GM21737 (cell line): ENCODE data around the gene SSBP4.

ENCODE experiments used
- ATAC-seq: cut with Tn5 transposase; IDR thresholded peaks from one replicate; pipeline ENCODE4 v1.9.1; 2021; ENCODE audit warnings: mild to moderate bottlenecking, moderate library complexity; ENCODE audit not compliant: unreplicated experiment

The SSBP4 gene

DNA sequence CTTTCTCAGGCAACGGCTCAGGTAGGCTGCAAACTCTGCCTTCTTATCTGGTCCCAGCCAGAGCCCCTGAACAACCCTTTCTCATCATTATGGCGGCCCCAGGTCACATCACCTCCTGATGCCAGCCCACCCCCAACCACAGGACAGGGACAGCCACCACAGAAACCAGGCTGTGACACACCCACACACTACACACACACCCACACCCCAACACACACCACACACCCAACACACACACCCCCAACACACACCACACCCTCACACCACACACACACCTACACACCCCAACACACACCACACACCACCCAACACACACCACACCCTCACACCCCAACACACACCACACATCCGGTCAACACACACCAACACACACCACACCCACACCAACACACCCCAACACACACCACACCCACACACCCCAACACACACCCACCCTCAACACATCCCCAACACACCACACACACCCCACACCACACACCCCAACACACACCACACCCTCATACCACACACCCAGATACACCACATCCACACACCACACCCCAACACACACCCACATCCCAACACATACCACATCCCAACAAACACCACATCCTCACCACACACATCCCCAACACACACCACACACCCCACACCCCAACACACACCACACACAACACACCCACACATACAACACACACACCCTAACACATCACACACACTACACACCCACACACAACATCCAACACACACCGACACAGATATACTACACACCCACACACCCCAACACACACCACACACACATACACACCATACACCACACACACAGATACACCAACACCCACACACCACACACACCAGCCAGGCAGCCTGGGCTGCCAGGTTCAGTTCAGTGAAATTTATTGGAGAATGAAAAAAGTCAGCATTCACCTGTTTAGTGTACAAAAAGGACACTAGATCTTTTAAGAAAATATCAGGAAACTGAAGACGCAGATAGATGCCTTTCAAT lies 22.9 kb downstream of the SSBP4 start:
- no peak for ATAC-seq

DNA sequence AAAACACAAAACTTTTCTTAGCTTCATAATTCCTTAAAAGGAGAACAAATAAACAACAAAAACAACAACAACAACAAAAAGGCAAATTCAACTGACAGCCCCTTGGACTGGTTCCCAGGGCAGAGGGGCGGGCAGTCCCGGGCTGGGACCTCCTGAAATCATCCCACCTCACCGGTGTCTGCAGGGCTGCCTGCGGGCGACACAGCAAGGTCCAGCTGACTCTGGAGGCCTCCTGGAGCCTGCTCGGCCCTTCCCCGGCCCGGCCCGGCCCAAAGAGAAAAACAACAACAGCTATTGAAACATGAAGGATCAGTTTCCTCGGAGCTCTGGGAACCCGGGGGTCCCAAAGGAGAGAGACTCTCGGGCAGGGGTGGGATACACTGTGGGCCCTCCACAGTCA lies 23.7 kb downstream of the SSBP4 start:
- no peak for ATAC-seq

DNA sequence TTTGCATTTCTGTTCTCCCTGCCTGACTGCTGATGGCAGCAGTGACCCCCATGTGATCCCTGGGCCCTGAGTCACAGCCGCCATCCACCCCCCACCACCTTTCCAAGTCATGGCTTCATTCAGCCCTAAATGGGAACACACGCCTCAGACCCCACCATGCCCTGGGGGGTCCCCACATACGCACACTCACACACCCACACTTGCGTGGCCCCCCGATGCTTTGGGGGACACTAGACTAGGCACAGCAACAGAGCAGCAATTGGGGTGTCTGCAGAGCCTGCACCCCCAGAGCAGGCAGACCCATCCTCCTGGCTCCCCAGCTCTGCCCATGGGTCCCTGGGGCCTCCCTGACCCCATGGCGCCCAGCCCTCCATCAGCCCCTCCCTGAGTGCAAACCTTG lies 24.2 kb downstream of the SSBP4 start:
- ATAC-seq, result no peak

DNA sequence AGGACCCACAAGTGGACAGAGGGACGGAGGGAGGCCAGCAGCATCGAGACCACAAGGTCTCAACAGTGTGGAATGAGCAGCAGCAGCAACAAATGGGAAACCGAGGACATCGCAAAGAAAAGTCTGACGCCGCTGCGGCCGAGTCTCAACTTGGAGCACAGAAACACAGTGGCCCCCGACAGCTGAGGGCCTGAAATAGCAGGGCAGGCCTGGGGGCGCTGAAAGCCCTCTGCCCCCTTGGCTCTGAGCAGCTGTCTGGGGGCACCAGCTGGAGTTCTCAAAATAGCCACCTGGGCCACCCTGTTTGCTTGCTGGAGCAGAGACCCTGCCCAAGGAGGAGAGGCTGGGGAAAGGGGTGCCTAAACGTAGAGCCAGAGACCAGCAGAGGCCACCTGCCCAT lies 24.6 kb downstream of the SSBP4 start:
- no peak for ATAC-seq

DNA sequence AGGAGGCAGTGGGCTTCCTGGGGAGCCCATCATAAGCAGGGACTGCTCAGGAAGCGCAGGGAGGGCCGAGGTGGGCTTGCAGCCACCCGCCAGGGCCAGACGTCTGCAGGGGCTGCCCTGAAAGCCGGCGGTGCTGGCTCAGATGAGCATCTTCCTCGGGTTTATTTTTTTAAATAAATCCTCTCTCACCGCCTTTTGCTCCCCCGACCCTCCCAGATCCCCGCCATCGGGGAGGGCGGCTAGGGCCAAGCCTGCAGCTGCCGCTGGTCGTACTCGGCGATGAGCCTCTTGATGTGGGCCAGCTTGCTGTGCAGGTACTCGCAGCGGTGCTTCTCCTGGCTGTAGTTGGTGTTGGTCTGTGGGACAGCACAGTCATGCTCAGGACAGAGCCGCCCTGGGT lies 25.3 kb downstream of the SSBP4 start:
- ATAC-seq, result no peak

DNA sequence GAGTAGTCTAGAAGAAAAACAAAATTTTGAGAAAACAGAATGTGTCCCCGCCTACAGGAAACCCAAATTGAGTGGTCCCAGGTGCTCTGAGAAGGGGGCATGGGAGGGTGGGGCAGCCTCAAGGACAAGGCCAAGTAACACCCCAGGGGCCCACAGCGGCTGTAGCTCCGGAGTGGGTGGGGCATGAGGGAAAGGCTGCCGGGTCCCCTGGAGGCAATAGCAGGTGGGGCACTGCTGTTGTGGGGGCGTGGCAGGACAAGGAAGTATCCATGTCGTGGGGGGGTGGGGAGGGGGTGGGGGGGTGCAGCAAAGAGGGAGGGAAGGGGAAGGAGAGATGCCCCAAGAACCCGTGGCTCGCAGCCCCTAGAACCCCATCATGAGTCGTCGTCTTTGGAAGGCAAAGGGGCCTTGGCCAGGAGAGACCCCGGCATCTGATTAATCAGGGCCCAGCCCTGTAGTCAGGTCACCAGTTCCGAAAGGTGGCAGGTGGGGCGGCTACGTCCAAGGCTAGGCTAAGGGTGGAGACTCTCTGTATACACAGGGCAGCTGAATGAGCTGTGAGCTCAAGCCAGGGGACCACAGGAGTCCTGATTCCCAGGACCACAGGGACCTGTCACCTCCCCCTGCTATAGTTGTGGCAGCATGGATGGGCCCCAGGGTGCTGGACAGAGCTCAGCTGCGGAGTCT lies 26.2 kb downstream of the SSBP4 start:
- ATAC-seq, result no peak

DNA sequence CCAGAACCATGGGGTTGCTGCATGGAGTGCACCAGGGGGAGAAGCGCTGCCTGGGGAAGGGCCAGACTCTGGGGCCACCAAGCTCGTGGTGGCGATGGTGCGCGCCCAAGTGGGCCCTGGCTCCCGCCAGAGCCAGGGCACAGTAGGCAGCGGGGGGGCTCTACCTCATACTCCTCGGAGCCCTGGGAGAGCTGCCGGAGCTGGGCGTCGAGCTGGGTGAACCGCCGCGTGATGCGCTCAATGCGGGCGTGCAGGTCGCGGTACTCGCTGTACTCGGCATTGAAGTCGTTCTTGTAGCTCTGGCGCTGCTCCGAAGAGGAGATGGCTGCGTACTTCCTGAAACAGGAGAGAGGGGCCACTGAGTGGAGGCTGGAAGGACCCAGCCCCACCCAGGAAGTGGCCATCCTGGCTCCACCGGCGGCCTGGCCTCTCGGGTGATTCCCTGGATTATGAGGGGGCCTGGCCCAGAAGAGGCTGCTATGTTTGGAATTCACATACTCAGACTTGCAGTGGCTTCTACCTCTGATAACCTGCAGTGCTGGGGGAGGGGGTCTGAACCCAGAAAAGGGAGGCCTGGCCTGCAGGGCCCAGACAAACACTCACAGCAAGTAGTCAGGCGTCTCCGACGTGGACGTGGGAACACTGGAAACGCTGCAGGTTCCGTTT lies 27.1 kb downstream of the SSBP4 start:
- no peak for ATAC-seq

DNA sequence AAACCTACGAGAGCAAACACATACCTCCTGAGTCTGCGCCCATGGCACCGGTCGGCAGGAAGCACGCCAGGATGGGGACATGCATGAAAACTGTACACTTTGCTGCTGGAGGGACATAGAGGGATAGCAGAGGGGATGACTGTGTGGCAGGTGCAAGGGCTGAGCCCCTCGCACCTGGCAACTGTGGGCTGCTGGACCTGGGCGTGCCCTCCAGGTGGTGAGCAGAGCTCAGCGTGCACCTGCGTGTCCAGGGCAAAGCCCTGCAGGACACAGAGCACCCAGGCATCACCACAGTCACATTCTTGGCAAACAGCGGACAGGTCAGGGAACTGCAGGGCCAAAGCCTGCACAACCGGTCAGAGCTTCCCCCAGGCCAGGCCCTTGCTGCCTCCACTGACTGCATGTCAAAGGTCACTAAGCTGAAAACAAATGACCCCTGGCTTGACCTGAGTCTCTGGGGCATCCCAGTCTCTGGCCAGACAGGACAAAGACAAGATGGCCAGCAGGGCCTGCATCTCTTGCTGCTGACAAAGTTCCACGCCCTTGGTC lies 27.7 kb downstream of the SSBP4 start:
- ATAC-seq, result no peak

DNA sequence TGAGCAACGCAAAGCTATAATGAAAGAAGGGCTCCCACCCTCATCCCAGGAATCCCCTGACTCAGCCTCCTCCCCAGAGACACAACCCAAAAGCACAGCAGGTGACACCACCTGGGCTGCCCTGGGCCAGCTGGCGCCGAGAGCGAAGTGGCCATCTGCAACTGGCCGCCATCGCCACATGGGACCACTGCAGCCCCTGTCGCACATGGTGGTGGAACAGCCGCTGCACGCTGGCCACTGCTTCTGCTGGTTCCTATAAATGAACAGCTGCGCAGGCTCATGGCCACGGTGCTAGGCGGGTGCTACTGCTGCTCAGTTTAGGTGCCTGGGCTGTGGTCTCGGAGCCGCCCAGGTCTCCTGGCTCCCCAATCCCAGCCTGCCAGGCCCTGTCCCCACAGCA lies 30.4 kb downstream of the SSBP4 start:
- ATAC-seq, result no peak

DNA sequence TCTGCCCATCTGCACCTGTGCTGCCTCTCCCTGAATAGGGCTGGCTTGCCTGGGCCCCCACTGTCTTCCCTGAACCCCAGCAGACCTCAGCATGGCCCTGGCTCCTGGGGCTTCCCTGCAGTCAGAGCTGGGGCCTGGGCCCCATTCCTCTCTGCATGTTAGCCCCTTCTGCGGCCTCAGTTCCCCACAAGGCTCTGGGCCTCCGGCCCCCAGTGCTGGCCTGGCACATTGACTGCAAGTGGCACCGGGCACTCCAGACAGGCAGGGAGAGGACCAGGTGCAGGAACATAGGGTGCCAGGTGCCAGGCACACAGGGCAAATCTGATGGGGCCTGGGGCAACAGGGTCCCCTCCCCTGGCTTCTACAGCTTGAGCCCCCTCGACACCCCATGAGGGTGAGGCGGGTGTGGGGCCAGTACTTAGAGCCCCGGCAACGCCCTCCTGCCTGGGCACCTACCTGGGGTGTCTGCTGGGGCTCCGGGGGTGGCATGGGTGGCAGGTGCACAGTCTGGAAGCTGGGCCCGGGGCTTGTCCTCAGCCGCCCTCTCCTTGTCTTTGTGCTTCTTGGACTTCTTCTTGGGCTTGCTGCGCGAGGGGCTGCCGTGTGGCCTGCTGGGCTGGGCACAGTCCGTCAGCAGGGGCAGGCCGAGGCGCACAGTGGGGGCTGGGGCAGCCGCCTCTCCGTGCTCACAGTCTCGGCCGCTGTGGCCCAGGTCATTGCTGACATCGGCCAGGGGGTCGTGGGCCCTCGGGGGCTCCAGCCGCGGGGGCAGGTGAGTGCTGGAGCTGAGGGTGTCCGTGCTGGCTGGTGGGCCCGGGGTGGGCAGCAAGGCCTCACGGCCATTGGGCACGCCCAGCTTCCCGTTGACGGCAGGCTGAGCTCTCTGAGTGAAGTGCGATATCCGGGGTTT lies 31.1 kb downstream of the SSBP4 start:
- ATAC-seq, result no peak

DNA sequence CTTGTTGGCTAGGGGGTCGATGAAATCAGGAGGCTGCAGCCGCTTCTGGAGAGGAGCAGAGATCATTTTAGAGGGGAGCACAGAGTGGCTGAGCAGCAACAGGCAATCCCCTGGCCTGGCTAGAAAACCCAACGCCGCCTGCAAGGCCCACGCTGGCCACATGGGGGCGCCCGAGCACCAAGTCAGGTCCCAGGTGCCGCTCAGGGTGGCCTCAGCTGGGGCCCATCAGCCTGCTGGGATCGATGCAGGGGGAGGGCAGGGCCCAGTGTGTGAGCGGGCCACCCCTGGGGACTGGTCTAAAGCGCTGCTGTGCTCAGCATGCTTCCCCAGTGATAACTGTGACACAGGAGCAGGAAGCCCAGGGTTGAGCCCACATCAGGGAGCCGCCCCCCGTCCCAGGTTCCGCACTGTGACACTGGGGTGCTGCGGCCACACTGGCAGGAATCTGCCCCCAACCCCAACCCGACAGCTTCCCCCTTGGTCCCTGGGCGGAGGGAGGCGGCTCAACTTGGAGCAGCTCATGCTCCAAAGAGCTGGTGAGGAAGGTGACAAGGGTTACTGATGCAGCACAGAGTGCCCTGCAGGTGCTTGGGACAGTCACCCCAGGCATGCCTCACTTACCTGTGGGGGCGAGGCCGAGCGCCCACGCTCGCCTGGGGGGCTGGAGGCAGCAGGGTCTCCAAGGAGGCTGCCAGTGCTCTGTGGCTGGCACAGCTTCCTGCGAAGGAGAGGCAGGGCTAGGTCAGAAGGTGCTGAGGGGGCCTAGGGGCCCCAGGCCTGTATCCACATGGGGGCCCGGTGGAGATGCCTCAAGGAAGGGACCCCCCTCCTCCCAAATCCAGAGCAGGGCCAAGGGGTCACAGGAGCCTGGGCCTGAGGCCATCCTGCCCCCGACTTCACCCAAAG lies 32.0 kb downstream of the SSBP4 start:
- ATAC-seq, result peak; percentile 60

DNA sequence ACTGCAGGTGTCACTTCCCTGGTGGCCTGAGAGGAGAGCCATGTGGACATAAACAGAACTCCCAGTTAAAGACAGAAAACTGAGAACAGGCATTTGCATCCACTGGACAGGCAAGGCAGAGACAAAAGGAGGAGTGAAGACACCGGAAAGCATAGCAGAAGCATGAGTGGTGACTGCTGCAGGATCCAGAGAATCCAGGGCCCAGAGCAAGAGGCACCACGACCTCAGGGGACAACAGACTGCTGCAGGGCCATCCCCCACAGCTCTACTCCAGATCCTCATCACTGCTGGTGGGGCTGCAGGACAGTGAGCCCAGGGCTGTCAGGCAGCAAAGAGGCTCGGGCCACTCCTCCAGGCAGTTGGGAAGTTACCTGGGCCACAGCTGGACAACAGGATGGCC lies 33.2 kb downstream of the SSBP4 start:
- no peak for ATAC-seq

DNA sequence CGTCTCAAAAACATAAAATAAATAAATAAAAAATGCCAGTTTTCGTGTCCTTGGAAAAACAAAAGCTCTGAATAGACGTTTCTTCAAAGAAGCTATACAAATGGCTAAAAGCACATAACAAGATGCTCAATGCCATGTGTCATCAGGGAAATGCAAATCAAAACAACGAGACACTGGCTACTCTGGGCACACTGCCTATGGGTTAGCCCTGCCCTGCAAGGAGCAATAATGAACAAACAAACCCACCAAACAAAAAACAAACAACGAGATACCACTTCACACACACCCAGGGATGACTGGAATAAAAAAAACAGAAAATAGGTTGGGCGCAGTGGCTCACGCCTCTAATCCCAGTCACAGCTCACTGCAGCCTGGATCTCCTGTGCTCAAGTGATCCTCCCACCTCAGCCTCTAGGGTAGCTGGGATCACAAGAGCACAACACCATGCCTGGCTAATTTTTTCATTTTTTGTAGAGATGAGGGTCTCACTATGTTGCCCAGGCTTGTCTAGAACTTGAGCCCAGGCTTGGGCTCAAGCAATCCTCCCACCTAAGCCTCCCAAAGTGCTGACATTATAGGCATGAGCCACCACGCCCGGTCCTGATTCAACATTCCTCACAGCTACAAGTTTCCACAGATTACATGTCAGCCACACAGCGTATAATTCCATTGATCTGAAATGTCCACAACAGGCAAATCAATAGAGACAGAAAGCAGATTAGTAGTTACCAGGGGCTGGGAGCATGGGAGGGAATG lies 34.2 kb downstream of the SSBP4 start:
- no peak for ATAC-seq

DNA sequence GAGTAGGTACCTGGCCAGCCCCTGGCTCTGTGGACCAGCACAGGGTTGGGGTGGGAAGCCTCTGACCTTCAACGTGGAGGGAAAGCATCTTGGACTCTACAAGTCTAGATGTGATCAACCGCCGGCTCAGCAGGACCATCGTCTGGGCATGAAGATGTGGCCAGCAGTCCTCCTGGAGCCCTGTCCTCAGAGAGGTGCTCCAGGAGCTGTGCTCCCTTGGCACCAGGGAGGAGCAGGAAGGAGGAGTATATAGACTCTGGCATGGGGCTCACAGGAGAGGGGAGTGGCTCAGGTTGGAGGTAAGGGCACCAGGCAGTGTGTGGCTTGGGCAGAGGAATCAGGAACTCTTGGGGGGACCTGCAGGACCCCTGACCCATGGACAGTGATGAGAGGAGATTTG lies 37.1 kb downstream of the SSBP4 start:
- ATAC-seq, result no peak

DNA sequence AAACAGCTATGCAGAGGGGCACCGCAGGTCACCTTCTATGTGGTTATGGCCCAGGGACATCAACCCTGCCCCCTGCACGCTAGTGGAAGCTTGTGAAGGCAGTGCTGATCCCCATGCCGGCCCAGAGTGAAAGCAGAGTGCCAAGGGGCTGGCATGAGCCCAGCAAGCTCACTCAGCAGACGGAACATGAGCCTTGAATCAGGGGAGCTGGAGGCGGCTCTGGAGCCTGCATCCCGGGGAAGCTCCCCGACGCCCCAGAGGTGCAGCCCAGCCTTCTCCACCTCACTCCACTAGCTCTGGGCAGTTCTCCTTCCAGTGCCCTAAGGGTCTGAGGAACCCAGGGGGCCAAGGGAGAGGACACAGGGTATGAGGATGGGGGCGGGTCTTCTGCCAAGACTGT lies 37.8 kb downstream of the SSBP4 start:
- ATAC-seq, result no peak

DNA sequence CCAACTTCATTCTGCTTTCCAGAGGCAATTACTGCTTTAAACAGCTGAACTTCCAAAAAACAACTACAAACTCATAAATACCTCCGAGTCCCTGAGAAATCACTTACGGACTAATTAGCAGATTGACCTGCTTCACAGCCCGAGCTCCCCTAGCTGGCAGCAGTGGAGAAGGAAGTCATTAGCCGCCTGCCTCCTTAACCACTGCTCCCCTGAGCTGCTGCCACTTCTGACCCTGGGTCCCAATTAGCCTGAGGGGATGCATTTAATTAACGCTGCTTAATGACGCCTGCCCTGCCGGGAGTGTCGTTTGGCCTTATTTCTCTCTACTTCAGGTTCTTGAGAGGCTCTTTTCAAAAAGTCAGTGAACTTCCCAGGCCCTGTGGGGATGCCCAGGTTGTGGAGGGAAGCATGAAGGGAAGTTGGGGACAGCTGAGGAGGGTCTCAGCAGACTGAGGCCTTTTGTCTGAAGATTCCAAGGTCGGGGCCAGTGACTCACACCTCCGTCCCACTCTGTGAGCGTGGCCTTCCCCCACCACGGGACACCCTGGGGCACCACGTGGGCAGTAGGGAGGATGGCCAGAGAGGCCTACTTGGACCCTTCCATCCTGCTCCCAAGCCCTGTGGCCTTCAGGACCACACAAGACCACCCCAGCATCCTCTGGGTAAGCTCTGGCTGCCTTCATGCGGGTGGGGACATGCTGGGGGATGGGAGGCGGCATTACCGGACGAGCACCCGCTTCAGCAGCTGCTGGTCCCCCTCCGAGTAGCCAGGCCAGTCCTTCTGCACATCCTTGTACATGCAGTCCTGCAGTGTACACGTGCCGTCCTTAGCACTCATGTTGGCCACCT lies 38.5 kb downstream of the SSBP4 start:
- ATAC-seq, result no peak

DNA sequence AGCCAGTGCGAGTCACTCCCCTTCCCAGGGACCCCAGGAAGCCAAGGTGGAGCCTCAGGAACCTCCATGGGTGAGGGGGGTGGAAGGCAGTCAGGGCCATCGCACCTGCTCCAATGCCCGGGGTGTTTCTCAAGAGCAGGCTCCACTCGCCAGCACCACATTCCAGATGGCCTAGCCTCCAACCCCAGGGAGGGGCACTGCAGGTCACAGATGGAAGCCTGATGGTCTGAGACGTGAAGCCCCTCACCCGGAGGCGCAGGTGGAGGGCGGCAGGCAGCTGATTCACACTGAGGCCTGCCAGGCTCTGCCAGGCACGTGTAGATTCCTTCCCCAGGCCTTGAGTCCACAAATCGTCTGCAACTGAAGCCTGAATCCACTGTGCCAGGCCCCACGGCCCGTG lies 41.7 kb downstream of the SSBP4 start:
- ATAC-seq, result no peak

DNA sequence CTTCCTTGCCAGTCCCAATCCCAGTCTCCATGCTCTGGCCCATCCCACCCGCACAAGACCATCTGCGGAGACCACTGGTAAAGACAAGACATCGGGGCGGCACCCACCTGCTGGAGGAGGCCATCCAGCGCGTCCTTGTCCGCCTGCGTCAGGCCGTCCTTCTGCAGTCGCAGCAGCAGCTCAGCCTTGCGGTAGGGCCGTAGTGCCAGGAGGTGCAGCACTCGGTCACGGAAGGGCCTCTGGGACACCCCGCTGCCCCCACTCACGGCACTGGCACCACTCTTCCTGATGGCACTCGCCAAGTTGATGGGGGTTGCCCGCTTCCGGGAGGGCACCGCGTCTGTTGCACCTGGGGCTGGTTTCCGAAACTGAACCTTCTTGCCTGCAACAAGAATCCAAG lies 42.3 kb downstream of the SSBP4 start:
- ATAC-seq, result no peak
